ENCODE measurements around the gene DYSF.

DNA sequence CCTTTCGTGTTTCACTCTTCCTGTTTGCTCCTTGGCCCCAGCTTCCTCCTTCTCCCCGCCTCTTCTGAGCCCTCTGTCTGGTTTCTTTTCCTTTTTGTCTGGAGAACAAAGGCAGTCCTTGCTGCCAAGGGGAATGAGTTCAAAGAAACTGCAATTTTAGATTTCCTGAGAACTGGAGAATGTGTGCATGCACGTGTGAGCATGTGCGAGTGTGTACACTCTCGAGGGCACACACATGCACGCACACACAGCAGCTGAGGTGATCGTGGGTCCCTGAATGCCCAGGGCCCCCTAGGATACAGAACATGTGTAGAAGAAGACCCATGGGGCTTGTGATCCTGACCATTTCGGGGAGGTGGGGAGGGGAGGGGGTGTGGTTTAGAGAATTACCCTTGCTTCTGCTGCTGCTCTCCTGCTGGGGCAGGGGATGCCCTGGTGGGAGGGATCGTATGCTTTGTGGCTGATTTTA is 151.8 kb downstream of the DYSF start:
- TF ChIP-seq, protein P1, sequence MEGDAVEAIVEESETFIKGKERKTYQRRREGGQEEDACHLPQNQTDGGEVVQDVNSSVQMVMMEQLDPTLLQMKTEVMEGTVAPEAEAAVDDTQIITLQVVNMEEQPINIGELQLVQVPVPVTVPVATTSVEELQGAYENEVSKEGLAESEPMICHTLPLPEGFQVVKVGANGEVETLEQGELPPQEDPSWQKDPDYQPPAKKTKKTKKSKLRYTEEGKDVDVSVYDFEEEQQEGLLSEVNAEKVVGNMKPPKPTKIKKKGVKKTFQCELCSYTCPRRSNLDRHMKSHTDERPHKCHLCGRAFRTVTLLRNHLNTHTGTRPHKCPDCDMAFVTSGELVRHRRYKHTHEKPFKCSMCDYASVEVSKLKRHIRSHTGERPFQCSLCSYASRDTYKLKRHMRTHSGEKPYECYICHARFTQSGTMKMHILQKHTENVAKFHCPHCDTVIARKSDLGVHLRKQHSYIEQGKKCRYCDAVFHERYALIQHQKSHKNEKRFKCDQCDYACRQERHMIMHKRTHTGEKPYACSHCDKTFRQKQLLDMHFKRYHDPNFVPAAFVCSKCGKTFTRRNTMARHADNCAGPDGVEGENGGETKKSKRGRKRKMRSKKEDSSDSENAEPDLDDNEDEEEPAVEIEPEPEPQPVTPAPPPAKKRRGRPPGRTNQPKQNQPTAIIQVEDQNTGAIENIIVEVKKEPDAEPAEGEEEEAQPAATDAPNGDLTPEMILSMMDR (IDR thresholded peaks at IDR 0.05) = no peak
- TF ChIP-seq ZFX (IDR thresholded peaks at IDR 0.05; ENCODE audit: borderline replicate concordance) = no peak

All from 22Rv1 (cell line).